Motor neuron (in vitro differentiated cells): ENCODE results near the gene PRSS21. TPM values are rescaled to one million over a fixed set of nuclear protein-coding genes. Genes with fewer than 3 reads are reported as not detected.

ENCODE experiments used
- ATAC-seq, 8 experiments: fragments of 200-7000 bp; cut with Tn5 transposase; replicated peaks in 6 of 8; 2 replicates each; pipeline ENCODE4 v1.8.0; 2021; ENCODE audit warnings: mild to moderate bottlenecking in 8 of 8, moderate library complexity in 8 of 8
- H3K27ac ChIP-seq, 2 donors: fragments of 250-450 bp; sonication (Bioruptor Pico); 2 replicates each; pipeline ENCODE4 v1.9.0; 2021; ENCODE audit warnings: antibody characterized with exemption in 2 of 2, mild to moderate bottlenecking in 2 of 2, moderate library complexity in 1 of 2
- H3K4me1 ChIP-seq, 2 donors: fragments of 250-450 bp; sonication (Bioruptor Pico); replicated peaks in 1 of 2; 2 replicates each; pipeline ENCODE4 v1.6.1; 2021; ENCODE audit warnings: antibody characterized with exemption in 2 of 2, mild to moderate bottlenecking in 2 of 2, moderate library complexity in 1 of 2
- H3K4me3 ChIP-seq, 5 donors: fragments of 250-450 bp; sonication (Bioruptor Pico); 2 replicates each; pipeline ENCODE4 v1.9.0; 2021; ENCODE audit warnings: antibody characterized with exemption in 5 of 5, mild to moderate bottlenecking in 5 of 5, moderate library complexity in 4 of 5
- WGBS, 10 experiments: fragments of 450-650 bp; shearing (Covaris generic); methylation state at CpG; one replicate each; pipeline ENCODE4 v1.0.0; 2022; 5-methylcytosine and 5-hydroxymethylcytosine counted together
- in situ Hi-C, 9 experiments: fragments of 400-800 bp; cut with MboI; loops; one replicate each; pipeline ENCODE4 v1.15.0; 2021; ENCODE audit warnings: low sequenced_read_pairs in 9 of 9, low pct_unique_long_range_greater_than_20kb in 2 of 9; ENCODE audit not compliant: unreplicated experiment in 9 of 9
- total RNA-seq, 8 experiments: library from RNA; unstranded; fragments of 300-600 nt; gene quantifications; 2 replicates each; pipeline versions ENCODE4 v1.2.3 to v1.2.4, GENCODE V29; 2022

The PRSS21 gene
- total RNA-seq, 8 experiments from 2014 or later = 1.5 to 1.8 TPM; not detected in 6

DNA sequence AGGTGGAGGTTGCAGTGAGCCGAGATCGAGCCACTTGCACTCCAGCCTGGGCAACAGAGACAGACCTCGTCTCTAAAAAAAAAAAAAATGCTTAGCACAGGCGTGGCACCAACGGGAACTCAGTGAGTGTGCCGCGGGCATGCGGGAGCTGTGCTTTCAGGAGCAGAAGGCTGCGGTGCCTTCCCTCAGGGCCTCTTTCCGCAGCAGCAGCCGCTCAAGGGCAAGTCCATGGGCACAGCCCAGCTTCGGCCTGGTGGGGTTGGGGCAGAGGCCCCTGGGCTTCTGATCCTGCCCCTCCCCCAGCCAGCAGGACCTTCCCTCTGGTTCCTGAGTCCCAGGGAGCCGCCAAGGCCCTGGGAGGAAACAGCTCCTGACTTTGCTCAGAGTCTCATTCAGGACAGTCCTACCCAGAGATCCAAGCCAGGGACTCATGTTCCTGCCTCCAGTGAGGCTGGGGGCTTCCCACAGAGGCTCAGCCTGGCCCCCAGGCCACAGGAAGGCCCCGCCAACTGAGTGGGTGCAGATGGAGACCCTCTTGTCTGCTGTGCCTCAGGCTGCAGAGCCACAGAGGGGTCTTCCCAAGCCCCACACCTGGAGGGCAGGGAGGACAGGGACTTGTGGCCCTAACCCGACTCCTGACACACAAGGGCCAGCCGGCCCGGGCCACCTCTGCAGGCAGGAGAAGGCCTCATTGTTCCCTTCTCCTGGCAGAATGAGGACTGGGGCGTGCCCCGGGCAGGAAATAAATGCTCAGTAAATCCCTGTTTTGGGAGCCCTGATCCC lies 9.7 kb downstream of the PRSS21 start:
- Histone ChIP-seq H3K4me1 (no peaks in the 10 kb centered on the region), H3K4me3 (no peak overlapping the region), H3K27ac (no peak overlapping the region)
- 60 to 100% (median 68%) methylated on average over 2 to 6 of the region's 19 CpGs; no CpG with 5 or more reads in 4 of the 10 experiments for WGBS, 10 experiments
- in situ Hi-C loops = no loop called here
- ATAC-seq = peak in 3 of 8 experiments; percentile 31 to 78 (median 77)

DNA sequence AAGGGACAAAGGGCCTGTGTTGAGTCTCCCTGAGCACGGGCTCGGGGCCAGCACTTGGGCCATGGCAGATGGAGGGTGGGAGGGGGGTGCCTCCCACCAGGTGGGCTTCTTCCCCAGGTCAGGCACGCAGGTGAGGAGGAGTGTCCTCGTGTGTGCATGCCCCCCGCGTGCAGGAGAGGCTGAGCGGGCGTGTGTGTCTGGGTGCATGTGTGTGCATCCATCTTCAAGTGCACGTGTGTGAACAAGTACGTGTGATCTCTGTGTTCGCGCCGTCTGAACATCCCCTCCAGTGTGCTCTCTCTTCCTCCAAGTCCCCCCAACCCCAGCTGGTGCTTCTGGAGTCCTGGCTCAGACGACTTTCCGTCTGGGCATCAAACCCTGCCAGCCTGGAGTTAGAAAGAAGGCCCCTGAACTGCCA lies 10.3 kb downstream of the PRSS21 start:
- H3K4me3 ChIP-seq = no peak overlapping the region
- no peak for ATAC-seq
- in situ Hi-C loops = no loop called here
- H3K4me1 ChIP-seq = no peaks in the 10 kb centered on the region
- H3K27ac ChIP-seq = no peak overlapping the region
- no CpG with 5 or more reads among the region's 15 CpGs for WGBS, 10 experiments

DNA sequence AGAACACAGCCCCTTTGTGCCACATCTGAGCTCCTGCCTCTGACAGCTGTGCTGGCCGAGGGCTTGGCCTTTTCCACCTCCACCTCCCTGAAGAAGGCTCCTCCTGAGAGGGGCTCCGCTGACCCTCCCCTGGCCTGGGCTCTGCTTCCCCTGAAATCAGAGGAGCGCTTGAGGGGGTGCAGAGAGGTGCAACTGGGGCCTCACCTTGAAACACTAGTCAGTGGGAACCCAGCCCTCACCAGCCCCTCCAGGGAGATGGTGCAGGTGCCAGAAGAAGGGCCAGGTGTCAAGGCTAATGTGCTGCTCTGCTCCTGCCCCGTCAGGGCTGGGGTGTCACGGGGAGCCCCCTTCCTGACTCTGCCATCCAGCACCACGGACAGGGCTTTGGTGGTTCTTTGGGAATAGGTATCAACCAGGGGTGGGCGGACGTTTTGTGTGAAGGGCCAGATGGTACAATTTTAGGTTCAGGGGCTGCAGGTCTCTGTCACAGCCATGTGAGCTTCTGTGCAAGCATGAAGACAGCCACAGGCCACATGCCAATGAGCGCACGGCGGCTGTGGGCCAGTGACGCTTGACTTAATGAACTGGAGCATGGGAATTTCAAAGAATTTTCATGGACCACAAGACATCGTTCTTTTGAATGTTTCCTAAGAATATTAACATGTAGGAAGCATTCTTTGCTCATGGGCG lies 10.9 kb downstream of the PRSS21 start:
- Histone ChIP-seq H3K27ac (no peak overlapping the region), H3K4me1 (no peaks in the 10 kb centered on the region), H3K4me3 (no peak overlapping the region)
- ATAC-seq = no peak
- in situ Hi-C loops = no loop called here
- WGBS, 10 experiments = 20 to 100% (median 56%) methylated on average over 1 to 5 of the region's 14 CpGs; no CpG with 5 or more reads in 2 of the 10 experiments

DNA sequence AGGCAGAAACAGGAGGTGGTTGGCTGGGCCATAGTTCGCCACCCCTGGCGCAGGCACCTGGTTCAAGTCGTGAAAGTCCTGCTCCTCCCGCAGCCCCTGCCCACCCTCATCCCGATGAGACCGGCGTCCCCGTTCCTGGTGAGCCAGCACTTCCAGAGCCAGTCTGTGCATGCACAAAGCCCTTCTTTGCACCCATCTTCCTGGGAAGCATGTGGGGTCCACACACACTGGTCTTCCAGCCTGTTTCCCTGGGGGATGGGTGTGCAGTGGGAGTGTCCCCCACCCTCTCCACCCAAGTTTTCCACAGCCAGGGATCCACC lies 11.4 kb downstream of the PRSS21 start:
- H3K4me3 ChIP-seq = no peak overlapping the region
- 81 to 96% (median 87%) methylated on average over 3 to 5 of the region's 8 CpGs; no CpG with 5 or more reads in 7 of the 10 experiments for WGBS, 10 experiments
- in situ Hi-C loops = no loop called here
- H3K4me1 ChIP-seq = no peaks in the 10 kb centered on the region
- no peak for ATAC-seq
- H3K27ac ChIP-seq = no peak overlapping the region

DNA sequence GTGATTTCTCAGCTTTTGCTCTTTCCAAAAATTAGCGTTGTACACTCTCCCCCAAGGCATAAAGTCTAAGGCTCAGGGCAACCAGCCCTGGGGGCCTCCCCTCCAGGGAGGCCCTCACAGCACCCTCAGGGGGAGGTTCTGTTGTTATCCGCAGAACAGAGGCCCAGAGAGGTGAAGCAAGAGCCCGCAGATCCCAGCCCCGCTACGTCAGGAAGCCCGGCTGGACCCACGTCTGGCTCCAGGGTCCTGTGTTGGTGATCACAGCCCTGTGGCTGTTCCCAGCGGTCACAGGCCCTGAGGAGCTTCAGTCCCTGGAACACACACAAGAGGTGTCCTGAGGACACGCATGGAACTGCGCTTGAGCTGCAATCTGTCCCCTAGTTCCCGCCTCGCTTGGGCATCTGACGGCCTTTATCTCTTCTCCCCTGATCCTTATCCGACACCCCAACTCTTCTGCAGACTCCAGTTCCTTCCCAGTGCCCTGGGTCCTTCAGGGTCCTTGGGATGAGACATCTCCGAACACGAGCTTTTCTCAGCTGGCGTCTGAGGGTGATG lies 11.9 kb downstream of the PRSS21 start:
- in situ Hi-C loops = no loop called here
- no peak for ATAC-seq
- no peak overlapping the region for H3K4me3 ChIP-seq
- H3K4me1 ChIP-seq = no peaks in the 10 kb centered on the region
- 40 to 100% (median 80%) methylated on average over 1 to 8 of the region's 17 CpGs; no CpG with 5 or more reads in 5 of the 10 experiments for WGBS, 10 experiments
- H3K27ac ChIP-seq = no peak overlapping the region

DNA sequence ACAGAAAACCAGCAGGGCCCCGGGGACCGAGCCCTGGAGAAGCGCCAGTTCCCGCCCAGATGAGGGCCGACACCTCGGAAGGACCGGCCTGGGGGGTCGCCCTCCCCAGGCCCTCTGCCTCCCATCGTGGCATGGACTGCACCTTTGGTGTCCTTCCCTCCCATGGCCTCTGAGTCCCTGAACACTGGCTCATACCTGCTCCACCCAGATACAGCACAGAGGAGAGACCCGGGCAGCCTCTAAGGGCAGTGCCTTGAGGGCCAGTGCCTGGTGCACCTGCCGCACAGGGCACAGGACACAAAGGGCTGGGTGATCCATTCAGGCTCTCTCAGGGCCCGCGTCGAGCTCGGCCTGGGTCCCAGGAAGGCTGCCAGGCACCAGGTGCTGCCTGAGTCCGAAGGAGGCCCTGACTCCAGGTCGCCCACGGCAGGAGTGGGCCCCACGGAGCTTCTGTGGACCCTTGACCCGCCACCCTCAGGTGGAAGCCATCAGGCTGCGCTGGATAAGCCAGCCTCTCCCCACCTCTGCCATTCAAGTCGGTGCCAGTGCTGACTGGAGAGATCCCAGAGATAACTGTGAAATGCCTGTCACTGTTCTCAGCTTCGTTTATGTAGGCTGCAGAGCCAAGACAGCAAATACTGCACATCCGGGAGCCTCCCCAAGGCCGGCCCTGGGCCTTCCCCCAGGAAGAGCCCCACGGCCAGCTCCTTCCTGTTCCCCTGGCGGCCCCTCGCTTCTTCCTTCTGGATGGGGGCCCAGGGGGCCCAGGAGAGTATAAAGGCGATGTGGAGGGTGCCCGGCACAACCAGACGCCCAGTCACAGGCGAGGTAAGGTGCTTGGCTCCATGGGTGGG lies 12.7 kb downstream of the PRSS21 start, which contains the start of gene ZG16B:
ZG16B (plus strand) TSS at position 803 of the 854 bp plus-strand sequence. CDS start 139 bp downstream, outside the sequence.
- H3K4me3 ChIP-seq = no peak within 1 kb of the TSS
- WGBS, 10 experiments = 13 to 92% (median 48%) methylated on average over 1 to 3 of the region's 32 CpGs; no CpG with 5 or more reads in 4 of the 10 experiments
- in situ Hi-C loops = no loop called here
- H3K27ac ChIP-seq = no peak within 1 kb of the TSS
- no peaks in the 10 kb centered on the region for H3K4me1 ChIP-seq
- ATAC-seq = peak in 3 of 8 experiments; percentile 16 to 53 (median 23)

DNA sequence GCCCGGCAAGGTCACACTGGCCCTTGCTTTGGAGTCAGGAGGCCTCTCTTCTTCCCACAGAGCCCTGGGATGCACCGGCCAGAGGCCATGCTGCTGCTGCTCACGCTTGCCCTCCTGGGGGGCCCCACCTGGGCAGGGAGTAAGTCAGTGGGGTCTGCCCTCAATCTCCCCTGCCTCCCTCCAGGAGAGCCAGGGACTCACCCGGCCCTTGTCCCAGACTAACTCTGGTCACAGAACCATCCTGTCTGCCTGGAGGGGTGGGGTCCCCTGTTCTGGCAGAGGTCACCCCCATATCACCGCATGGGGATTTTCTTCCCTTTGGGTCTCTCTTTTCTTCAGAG lies 13.3 kb downstream of the PRSS21 start:
- in situ Hi-C loops = no loop called here
- Histone ChIP-seq H3K27ac (no peak overlapping the region), H3K4me3 (no peak overlapping the region), H3K4me1 (no peaks in the 10 kb centered on the region)
- 60 to 100% methylated on average over 1 of the region's 5 CpGs; no CpG with 5 or more reads in 8 of the 10 experiments for WGBS, 10 experiments
- ATAC-seq = peak in 1 of 8 experiments; percentile 19

DNA sequence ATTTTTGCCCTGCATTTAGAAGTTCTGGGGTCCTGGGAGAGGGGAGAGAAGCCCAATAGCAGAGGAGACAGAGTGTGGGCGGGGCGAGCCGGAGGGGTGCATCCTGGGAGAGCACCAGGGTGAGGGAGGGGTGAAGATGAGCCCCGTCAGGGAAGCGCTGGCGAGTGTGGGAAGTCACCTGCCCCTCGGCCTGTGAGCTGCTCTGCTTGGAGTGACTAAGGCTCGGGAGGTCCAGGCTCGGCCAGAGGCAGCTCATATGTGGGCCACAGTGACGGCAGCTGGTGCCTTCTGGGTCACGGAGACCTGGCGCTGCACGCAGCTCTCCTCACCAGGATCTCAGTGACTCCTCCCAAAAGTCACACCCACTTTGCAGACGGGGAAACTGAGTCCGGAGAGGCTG lies 14.2 kb downstream of the PRSS21 start:
- peak in 1 of 8 experiments; percentile 25 for ATAC-seq
- Histone ChIP-seq H3K27ac (no peak overlapping the region), H3K4me1 (no peaks in the 10 kb centered on the region), H3K4me3 (no peak overlapping the region)
- in situ Hi-C loops = no loop called here
- WGBS, 10 experiments = 0 to 50% (median 36%) methylated on average over 1 to 5 of the region's 15 CpGs; no CpG with 5 or more reads in 5 of the 10 experiments

DNA sequence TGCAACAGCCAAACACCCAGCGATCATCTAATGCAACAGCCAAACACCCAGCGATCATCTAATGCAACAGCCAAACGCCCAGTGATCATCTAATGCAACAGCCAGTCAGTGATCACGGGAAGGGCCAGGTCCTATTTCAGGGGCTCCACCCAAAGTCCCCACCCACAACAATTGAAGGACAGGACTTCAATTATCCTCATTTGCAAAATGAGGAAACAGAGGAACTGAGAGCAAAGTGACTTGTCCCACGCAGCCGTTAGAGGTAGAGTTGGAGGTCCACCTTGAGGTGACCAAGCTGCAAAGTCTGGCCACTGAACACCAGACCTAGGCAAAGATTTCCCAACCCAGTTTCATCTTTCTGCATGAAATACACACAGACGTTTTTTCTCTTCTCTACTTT lies 16.7 kb downstream of the PRSS21 start:
- ATAC-seq = peak in 1 of 8 experiments; percentile 15
- Histone ChIP-seq H3K4me1 (no peaks in the 10 kb centered on the region), H3K27ac (no peak overlapping the region), H3K4me3 (no peak overlapping the region)
- 0 to 100% (median 57%) methylated on average over 1 to 3 of the region's 7 CpGs; no CpG with 5 or more reads in 2 of the 10 experiments for WGBS, 10 experiments
- in situ Hi-C loops = no loop called here

DNA sequence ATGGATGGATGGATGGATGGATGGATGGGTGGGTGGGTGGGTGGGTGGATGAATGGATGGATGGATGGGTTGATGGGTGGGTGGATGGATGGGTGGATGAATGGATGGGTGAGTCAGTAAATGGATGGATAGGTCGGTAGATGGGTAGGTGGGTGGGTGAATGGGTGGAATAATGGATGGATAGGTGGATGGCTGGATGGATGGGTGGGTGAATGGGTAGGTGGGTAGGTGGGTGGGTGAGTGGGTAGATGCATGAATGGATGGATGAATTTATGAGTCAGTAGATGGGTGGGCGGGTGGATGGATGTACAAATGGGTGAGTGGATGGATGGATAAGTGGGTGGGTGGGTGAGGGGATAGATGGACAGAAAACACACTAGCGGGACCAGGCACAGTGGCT lies 17.9 kb downstream of the PRSS21 start:
- Histone ChIP-seq H3K4me1 (peaks cover 0 to 2% of the 10 kb centered on the region in 2 donors), H3K4me3 (no peak overlapping the region), H3K27ac (no peak overlapping the region)
- in situ Hi-C loops = no loop called here
- no CpG with 5 or more reads among the region's 3 CpGs for WGBS, 10 experiments
- ATAC-seq = no peak

DNA sequence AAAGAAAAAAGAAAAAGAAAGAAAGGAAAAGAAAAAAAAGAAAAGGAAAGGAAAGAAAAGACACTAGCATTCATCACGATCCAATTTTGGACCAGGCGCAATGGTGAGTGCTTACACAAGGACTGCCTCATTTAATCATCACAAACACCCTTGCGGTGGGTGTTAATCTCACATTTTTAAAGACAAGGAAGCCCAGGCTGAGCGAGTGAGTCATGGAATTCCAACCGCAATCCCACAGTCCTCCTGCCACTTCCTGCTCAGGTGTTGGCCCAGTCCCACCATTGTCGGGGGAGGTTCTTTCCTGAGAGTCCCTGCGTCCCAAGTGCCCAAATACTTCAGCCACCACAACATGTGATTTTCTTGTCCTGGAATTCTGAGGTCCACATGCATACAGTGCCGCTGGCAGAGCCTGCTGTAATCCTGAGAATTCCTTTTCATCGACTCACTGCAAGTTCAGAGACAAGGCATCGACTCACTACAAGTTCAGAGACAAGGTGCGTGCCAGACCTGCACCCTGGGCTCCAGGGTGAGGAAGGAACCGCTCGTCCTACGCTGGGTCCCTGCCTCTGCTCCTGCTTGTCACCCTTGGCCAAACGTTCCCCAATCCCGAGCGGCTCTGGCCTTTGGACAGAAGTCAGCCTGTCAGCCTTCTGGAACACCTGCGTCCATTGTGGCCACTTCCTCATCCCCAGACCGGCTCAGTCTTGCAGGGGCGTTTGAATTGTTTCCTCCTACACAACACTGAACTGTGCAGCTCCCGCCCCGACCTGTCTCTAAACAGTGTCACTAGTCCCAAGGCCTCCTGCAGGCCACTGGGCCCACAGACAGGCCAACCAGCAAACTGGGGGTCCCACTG lies 18.8 kb downstream of the PRSS21 start:
- ATAC-seq = peak in 2 of 8 experiments; percentile 50 to 54
- in situ Hi-C loops = no loop called here
- H3K4me1 ChIP-seq = peaks cover 0 to 2% of the 10 kb centered on the region in 2 donors
- 0 to 80% (median 50%) methylated on average over 1 to 14 of the region's 22 CpGs for WGBS, 10 experiments
- H3K4me3 ChIP-seq = no peak overlapping the region
- no peak overlapping the region for H3K27ac ChIP-seq
